ENCODE measurements around the gene MAP2K5. TPM values are rescaled to one million over a fixed set of nuclear protein-coding genes. Genes with fewer than 3 reads are reported as not detected.

Gene MAP2K5
- total RNA-seq, 2 donors from 2014 or later: 10.7 to 15.7 TPM

GRCh38 chr15:67762610-67763368 is 220.3 kb downstream of the MAP2K5 start:
- 55% methylated on average over 7 of the region's 7 CpGs for WGBS
- H3K27me3 ChIP-seq (replicated peaks; ENCODE audit: insufficient read depth): no peaks in the 10 kb centered on the region
- no peak overlapping the region for H3K4me3 ChIP-seq
- no peaks in the 10 kb centered on the region for H3K36me3 ChIP-seq
- H3K4me1 ChIP-seq (replicated peaks): no peaks in the 10 kb centered on the region
- TF ChIP-seq CTCF (IDR thresholded peaks at IDR 0.05): no peak
- TF ChIP-seq POLR2A (IDR thresholded peaks at IDR 0.05): no peak
- peak; percentile 28 for TF ChIP-seq POLR2AphosphoS5 (IDR thresholded peaks at IDR 0.05)
- H3K9me3 ChIP-seq: no peaks in the 10 kb centered on the region
- DNase-seq (ENCODE audit: low spot score): no peak
- intact Hi-C loops (cut with DNase I): no loop called here
- no peak overlapping the region for H3K27ac ChIP-seq

- no peaks in the 10 kb centered on the region for H3K9me3 ChIP-seq
- TF ChIP-seq POLR2A (IDR thresholded peaks at IDR 0.05) (no peak), CTCF (IDR thresholded peaks at IDR 0.05) (no peak), POLR2AphosphoS5 (IDR thresholded peaks at IDR 0.05) (no peak)
- no peaks in the 10 kb centered on the region for H3K27me3 ChIP-seq (replicated peaks; ENCODE audit: insufficient read depth)
- H3K27ac ChIP-seq: no peak overlapping the region
- intact Hi-C loops (cut with DNase I): no loop called here
- no peak overlapping the region for H3K4me3 ChIP-seq
- H3K36me3 ChIP-seq: no peaks in the 10 kb centered on the region
- no peak for DNase-seq (ENCODE audit: low spot score)
- WGBS: 84% methylated on average over 2 of the region's 2 CpGs
- no peaks in the 10 kb centered on the region for H3K4me1 ChIP-seq (replicated peaks)
These were observed 223.2 kb downstream of the MAP2K5 start for GRCh38 chr15:67765701-67766100.

GRCh38 chr15:67766968-67767367 is 224.5 kb downstream of the MAP2K5 start:
- Histone ChIP-seq H3K4me3 (no peak overlapping the region), H3K27ac (no peak overlapping the region), H3K27me3 (replicated peaks; ENCODE audit: insufficient read depth) (no peaks in the 10 kb centered on the region), H3K36me3 (no peaks in the 10 kb centered on the region), H3K4me1 (replicated peaks) (no peaks in the 10 kb centered on the region), H3K9me3 (no peaks in the 10 kb centered on the region)
- DNase-seq (ENCODE audit: low spot score): no peak
- TF ChIP-seq POLR2AphosphoS5 (IDR thresholded peaks at IDR 0.05): no peak
- WGBS: 66% methylated on average over 2 of the region's 2 CpGs
- intact Hi-C loops (cut with DNase I): no loop called here

GRCh38 chr15:67768313-67768977 is 225.9 kb downstream of the MAP2K5 start:
- intact Hi-C loops (cut with DNase I): no loop called here
- Histone ChIP-seq H3K27me3 (replicated peaks; ENCODE audit: insufficient read depth) (no peaks in the 10 kb centered on the region), H3K9me3 (no peaks in the 10 kb centered on the region), H3K27ac (no peak overlapping the region), H3K4me3 (no peak overlapping the region), H3K36me3 (no peaks in the 10 kb centered on the region), H3K4me1 (replicated peaks) (no peaks in the 10 kb centered on the region)
- DNase-seq (ENCODE audit: low spot score): no peak
- no peak for TF ChIP-seq POLR2AphosphoS5 (IDR thresholded peaks at IDR 0.05)
- no peak for TF ChIP-seq CTCF (IDR thresholded peaks at IDR 0.05)
- TF ChIP-seq POLR2A (IDR thresholded peaks at IDR 0.05): no peak
- 61% methylated on average over 7 of the region's 7 CpGs for WGBS

- Histone ChIP-seq H3K27me3 (replicated peaks; ENCODE audit: insufficient read depth) (no peaks in the 10 kb centered on the region), H3K4me3 (no peak overlapping the region), H3K9me3 (no peaks in the 10 kb centered on the region), H3K4me1 (replicated peaks) (no peaks in the 10 kb centered on the region), H3K36me3 (no peaks in the 10 kb centered on the region), H3K27ac (no peak overlapping the region)
- WGBS: 54% methylated on average over 13 of the region's 13 CpGs
- no peak for TF ChIP-seq POLR2AphosphoS5 (IDR thresholded peaks at IDR 0.05)
- no peak for TF ChIP-seq POLR2A (IDR thresholded peaks at IDR 0.05)
- no peak for TF ChIP-seq CTCF (IDR thresholded peaks at IDR 0.05)
- no peak for DNase-seq (ENCODE audit: low spot score)
- intact Hi-C loops (cut with DNase I): no loop called here
These were observed 227.2 kb downstream of the MAP2K5 start for GRCh38 chr15:67769497-67770357.
